Measurements from ENCODE around the gene THSD7A. TPM values are rescaled to one million over a fixed set of nuclear protein-coding genes. Genes with fewer than 3 reads are reported as not detected.
A peak's percentile ranks its signal among the peaks of the same experiment; 100 is the strongest.

The THSD7A gene
- total and polyA plus RNA-seq, 10 of the 15 experiments (the other 5 are each of a cell fraction or from before 2014, with no cell fraction given) = 0.03 to 0.09 (median 0.03) TPM; not detected in 7

DNA sequence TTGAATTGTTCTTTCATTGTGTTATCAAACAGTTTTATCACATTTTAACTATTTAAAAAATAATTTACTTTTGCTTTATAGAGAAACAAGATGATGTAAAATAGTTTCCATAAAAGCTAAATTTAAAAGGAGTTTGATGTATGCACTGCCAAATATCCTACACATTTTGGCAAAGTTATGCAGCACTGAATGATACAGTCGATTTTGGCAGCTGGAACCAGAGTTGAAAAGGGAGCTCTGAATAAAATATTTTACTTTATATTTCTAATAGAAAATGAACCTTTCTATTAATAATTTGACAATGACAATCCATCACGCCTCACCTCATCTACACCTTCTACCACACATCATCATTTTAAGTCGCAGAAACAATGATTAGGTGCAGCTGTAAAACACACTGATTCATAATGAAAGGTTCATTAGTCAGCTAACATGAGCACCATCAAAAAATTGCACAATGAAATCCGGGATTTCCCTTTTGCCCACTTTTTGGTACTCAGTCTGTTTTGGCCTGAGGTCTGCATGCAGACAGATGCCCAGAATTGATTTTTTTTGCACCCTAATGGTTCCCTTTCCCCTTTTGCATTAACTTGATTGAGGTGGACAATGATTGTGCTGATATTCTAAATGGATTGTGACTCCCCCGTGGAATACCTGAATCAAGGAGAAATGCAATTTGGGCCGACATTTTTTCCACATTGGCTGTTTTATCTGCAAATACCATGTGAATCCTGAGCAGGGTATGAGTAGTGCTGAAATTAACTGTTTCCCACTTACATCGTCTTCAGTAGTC is 105.8 kb downstream of the THSD7A start (continued):
- TF ChIP-seq, protein P1, sequence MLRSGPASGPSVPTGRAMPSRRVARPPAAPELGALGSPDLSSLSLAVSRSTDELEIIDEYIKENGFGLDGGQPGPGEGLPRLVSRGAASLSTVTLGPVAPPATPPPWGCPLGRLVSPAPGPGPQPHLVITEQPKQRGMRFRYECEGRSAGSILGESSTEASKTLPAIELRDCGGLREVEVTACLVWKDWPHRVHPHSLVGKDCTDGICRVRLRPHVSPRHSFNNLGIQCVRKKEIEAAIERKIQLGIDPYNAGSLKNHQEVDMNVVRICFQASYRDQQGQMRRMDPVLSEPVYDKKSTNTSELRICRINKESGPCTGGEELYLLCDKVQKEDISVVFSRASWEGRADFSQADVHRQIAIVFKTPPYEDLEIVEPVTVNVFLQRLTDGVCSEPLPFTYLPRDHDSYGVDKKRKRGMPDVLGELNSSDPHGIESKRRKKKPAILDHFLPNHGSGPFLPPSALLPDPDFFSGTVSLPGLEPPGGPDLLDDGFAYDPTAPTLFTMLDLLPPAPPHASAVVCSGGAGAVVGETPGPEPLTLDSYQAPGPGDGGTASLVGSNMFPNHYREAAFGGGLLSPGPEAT (IDR thresholded peaks at IDR 0.05; ENCODE audit: low read depth) = peak; percentile 48; the same call in 1 of the 2 replicates
- TF ChIP-seq JUNB (IDR thresholded peaks at IDR 0.05) = peak; percentile 59
- TF ChIP-seq, protein P2, sequence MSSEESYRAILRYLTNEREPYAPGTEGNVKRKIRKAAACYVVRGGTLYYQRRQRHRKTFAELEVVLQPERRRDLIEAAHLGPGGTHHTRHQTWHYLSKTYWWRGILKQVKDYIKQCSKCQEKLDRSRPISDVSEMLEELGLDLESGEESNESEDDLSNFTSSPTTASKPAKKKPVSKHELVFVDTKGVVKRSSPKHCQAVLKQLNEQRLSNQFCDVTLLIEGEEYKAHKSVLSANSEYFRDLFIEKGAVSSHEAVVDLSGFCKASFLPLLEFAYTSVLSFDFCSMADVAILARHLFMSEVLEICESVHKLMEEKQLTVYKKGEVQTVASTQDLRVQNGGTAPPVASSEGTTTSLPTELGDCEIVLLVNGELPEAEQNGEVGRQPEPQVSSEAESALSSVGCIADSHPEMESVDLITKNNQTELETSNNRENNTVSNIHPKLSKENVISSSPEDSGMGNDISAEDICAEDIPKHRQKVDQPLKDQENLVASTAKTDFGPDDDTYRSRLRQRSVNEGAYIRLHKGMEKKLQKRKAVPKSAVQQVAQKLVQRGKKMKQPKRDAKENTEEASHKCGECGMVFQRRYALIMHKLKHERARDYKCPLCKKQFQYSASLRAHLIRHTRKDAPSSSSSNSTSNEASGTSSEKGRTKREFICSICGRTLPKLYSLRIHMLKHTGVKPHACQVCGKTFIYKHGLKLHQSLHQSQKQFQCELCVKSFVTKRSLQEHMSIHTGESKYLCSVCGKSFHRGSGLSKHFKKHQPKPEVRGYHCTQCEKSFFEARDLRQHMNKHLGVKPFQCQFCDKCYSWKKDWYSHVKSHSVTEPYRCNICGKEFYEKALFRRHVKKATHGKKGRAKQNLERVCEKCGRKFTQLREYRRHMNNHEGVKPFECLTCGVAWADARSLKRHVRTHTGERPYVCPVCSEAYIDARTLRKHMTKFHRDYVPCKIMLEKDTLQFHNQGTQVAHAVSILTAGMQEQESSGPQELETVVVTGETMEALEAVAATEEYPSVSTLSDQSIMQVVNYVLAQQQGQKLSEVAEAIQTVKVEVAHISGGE (CRISPR knock-in tag; IDR thresholded peaks at IDR 0.05) = no peak
- TF ChIP-seq, protein P3, sequence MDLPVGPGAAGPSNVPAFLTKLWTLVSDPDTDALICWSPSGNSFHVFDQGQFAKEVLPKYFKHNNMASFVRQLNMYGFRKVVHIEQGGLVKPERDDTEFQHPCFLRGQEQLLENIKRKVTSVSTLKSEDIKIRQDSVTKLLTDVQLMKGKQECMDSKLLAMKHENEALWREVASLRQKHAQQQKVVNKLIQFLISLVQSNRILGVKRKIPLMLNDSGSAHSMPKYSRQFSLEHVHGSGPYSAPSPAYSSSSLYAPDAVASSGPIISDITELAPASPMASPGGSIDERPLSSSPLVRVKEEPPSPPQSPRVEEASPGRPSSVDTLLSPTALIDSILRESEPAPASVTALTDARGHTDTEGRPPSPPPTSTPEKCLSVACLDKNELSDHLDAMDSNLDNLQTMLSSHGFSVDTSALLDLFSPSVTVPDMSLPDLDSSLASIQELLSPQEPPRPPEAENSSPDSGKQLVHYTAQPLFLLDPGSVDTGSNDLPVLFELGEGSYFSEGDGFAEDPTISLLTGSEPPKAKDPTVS (IDR thresholded peaks at IDR 0.05; ENCODE audit: low read depth, low read length) = no peak
- TF ChIP-seq PAX8 (IDR thresholded peaks at IDR 0.05) = no peak
- peak; percentile 78 for TF ChIP-seq BMI1 (IDR thresholded peaks at IDR 0.05; ENCODE audit: borderline replicate concordance)
- no peak for TF ChIP-seq HCFC1 (IDR thresholded peaks at IDR 0.05; ENCODE audit: low read length)
- no peak for TF ChIP-seq FOS (IDR thresholded peaks at IDR 0.05; ENCODE audit: borderline replicate concordance, extremely low read depth, insufficient read length)
- peak; percentile 99 for TF ChIP-seq MTA2 (IDR thresholded peaks at IDR 0.05; ENCODE audit: low read depth)
- peak; percentile 93 for TF ChIP-seq DPF2 (IDR thresholded peaks at IDR 0.05)
- TF ChIP-seq SRF (IDR thresholded peaks at IDR 0.05; ENCODE audit: low read depth in 2 of 2, low read length in 2 of 2) = no peak
- TF ChIP-seq SIX5 (IDR thresholded peaks at IDR 0.05; ENCODE audit: low read depth, low read length, severe bottlenecking) = no peak
- peak; percentile 76 to 80; a peak in 3 of 4 replicates for TF ChIP-seq EP300 (IDR thresholded peaks at IDR 0.05; ENCODE audit: borderline replicate concordance in 1 of 2, control insufficient read depth in 1 of 2, low read depth in 2 of 2, low read length in 2 of 2)
- TF ChIP-seq YBX1 (IDR thresholded peaks at IDR 0.05) = no peak
- TF ChIP-seq TCF12 (IDR thresholded peaks at IDR 0.05; ENCODE audit: low read depth, low read length) = no peak
- peak; percentile 66; the same call in 1 of the 2 replicates for TF ChIP-seq BACH1 (IDR thresholded peaks at IDR 0.05; ENCODE audit: borderline replicate concordance)
- TF ChIP-seq KLF5 (IDR thresholded peaks at IDR 0.05; ENCODE audit: partially characterized antibody) = no peak
- TF ChIP-seq SP1 (IDR thresholded peaks at IDR 0.05; ENCODE audit: low read depth, low read length) = no peak
- TF ChIP-seq, protein P4, sequence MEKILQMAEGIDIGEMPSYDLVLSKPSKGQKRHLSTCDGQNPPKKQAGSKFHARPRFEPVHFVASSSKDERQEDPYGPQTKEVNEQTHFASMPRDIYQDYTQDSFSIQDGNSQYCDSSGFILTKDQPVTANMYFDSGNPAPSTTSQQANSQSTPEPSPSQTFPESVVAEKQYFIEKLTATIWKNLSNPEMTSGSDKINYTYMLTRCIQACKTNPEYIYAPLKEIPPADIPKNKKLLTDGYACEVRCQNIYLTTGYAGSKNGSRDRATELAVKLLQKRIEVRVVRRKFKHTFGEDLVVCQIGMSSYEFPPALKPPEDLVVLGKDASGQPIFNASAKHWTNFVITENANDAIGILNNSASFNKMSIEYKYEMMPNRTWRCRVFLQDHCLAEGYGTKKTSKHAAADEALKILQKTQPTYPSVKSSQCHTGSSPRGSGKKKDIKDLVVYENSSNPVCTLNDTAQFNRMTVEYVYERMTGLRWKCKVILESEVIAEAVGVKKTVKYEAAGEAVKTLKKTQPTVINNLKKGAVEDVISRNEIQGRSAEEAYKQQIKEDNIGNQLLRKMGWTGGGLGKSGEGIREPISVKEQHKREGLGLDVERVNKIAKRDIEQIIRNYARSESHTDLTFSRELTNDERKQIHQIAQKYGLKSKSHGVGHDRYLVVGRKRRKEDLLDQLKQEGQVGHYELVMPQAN (conservative IDR thresholded peaks at IDR 0.05) = 0 out of 2 replicates have a peak, but pooled peaks have one; percentile 38
- TF ChIP-seq, protein P5, sequence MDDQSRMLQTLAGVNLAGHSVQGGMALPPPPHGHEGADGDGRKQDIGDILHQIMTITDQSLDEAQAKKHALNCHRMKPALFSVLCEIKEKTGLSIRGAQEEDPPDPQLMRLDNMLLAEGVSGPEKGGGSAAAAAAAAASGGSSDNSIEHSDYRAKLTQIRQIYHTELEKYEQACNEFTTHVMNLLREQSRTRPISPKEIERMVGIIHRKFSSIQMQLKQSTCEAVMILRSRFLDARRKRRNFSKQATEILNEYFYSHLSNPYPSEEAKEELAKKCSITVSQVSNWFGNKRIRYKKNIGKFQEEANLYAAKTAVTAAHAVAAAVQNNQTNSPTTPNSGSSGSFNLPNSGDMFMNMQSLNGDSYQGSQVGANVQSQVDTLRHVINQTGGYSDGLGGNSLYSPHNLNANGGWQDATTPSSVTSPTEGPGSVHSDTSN (IDR thresholded peaks at IDR 0.05; ENCODE audit: insufficient replicate concordance, low read depth, low read length) = no peak
